Caki2 (cell line): Measurements from ENCODE around the gene POU2AF1. TPM values are rescaled to one million over a fixed set of nuclear protein-coding genes. Genes with fewer than 3 reads are reported as not detected.

ENCODE experiments used
- DNase-seq: peaks from one replicate; pipeline ENCODE4 v3.0.0-alpha.2; 2015; ENCODE audit warnings: low read depth
- in situ Hi-C: cut with HindIII; loops from 2 replicates; pipeline ENCODE4 v1.10.0; 2016; ENCODE audit warnings: low sequenced_read_pairs, low pct_unique_long_range_greater_than_20kb, mixed read lengths
- total RNA-seq: library from RNA; depleted of rRNA; stranded (reverse); fragments of >200 nt; shearing (Covaris generic); gene quantifications from 2 replicates; pipeline ENCODE4 v1.2.3, GENCODE V29; 2014; ENCODE audit warnings: low replicate concordance; rRNA removed

POU2AF1 gene
- not detected in 2 replicates for total RNA-seq

DNA sequence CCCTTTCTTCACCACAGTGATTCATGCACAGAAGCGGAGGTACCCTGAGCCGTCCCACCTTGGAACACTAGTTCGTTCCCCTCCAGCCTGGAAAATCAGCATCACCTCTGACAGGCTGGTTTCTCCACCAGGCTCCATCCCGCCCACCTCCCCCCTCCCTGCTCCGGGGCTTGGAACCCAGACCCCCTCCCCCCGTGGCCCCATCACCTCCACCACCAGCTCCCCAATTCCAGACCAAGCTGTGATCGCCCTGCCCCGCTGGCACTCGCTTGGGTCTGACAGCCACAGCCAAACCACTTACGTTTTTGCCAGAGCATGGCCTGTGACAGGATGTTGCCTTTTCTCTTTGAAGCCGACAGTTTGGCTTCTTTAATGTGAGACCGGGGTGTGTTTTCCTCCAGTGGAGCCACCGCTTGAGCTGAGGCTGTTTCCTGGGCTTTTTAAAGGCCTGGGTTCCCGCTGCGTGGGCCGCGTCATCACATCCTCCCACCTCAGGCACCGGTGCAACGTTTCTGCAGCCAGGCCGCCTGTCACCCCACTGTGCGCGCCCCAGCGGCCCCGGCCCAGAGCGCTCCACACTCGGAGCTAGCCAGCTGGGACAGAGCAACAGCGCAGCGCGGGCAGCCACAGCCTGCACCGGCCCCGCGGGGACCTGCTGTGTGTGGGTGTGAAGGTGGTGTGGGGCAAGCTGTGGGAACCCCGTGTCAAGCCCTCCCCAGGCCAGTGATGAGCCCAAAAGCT, at the start of gene POU2AF1:
POU2AF1 (minus strand) TSS at position 415 of the 741 bp plus-strand sequence; CDS start at position 317, 98 bp downstream.
- no peak for DNase-seq
- in situ Hi-C loops, result no loop called here

- no peak for DNase-seq
- in situ Hi-C loops, result no loop called here
Measured at GRCh38 chr11:111428113-111428876, 49.2 kb upstream of the POU2AF1 start.

DNA sequence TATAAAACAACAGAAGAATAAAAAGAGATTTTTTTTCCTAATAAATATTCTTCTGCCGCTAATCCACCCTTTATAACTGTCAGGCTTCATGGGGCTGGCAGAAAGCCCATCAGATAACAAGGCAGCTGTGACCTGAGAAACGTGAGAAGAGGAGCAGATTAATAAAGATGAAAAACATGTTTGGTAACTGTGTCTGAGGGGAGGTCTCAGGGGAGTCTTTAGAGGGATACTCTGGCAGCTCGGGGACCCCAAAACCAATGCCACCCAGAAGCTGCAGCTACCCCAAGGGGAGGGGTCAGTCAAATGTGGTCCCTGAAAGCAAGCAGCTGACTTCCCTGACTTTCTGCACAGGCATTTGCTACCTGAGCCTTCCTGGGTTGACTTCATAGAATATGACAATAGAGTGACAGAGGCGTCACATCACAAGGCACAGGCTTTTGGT, 48.4 kb upstream of the POU2AF1 start:
- DNase-seq, result peak; percentile 25
- in situ Hi-C loops, result no loop called here

GRCh38 chr11:111426617-111427016, 47.5 kb upstream of the POU2AF1 start:
- in situ Hi-C loops, result no loop called here
- DNase-seq, result no peak

- in situ Hi-C loops, result no loop called here
- no peak for DNase-seq
Measured at GRCh38 chr11:111423250-111423615, 44.2 kb upstream of the POU2AF1 start.

GRCh38 chr11:111422494-111423249, 43.6 kb upstream of the POU2AF1 start:
- DNase-seq, result peak; percentile 16
- in situ Hi-C loops, result no loop called here

DNA sequence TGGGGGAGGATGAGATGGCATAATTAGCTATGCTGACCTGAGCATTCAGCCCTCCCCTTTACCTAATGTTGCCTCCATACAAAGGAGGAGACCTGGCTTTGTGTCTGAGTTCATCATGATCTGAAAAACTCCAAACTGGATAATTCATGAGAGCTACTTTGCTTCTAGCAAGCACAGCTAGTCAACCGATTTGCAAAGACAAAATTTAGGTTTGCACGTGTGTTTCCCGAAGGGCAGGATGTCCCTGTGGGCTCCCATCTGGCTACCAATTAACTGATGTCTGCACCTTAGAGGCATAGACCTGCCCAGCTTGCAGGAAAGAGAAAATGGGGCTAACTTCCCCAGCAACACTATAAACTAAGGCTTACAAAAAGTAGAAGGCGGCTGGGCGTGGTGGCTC, 42.2 kb upstream of the POU2AF1 start:
- no peak for DNase-seq
- in situ Hi-C loops, result no loop called here

DNA sequence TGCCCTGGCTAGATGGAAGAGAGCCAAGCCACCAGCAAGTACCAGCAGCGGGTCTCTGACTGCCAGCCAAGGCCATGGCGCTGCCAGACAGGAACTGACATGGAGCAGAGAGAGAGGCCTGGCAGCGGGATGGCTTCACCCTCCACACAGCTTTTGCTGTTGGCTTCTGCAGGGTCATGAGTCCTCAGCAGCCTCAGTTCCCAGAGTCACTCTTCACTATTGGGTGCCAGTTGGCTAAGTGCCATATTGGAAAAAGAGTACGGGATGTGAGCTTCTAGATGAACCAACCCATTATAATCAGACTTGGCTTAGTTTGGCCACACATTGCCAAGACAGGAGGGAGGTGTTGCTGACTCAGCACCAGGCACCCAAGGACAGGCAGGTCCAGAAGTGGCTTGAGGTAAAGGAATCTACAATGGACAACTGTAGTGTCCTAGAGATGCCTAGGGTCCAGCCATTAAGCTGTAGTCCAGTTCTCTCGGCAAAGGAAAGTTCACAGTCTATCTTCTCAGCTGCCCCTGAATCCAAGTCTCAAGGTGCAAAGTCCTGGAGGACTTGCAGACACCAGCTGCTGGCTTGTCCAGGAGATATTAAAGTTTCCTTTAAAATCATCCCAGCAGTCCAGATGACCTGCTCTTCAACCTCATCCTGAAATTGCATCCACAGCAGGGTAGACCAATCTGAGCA, 40.7 kb upstream of the POU2AF1 start:
- DNase-seq, result no peak
- in situ Hi-C loops, result no loop called here

DNA sequence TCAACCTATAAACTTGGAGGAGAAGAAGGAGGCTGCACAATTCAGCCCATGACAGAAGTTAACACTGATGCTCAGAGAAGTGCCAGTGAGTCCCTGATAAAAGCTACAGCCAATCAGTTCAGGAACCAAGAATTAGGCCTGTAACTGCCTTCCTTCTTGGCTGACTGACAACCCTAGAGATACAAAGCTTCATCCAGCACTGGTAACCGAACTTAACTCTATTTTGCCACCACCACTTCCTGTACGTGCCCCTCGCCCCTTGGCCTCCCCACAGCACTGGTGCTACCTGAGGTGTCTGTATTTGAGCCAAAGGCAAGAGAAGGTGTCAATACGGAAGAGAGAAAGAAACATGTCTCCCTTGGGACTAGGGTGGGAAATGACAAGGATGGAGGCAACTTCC, 40.1 kb upstream of the POU2AF1 start:
- in situ Hi-C loops, result no loop called here
- no peak for DNase-seq

DNA sequence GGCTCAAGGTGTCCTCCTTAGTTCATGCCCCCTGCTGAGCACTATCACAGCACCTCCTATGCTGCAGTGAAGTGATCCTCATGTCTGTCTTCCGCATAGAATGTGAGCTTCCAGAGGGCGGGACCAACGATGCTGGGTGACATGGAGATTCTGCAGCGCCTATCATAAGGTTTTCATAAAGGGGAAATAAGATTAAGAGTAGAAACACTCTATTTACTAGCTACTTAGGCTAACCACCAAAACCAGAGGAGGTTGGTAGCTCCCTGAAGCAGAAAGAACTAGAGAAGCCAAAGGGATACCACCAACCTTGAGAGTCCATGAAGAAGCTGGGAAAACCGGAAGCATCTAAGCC, 39.3 kb upstream of the POU2AF1 start:
- in situ Hi-C loops, result no loop called here
- no peak for DNase-seq

DNA sequence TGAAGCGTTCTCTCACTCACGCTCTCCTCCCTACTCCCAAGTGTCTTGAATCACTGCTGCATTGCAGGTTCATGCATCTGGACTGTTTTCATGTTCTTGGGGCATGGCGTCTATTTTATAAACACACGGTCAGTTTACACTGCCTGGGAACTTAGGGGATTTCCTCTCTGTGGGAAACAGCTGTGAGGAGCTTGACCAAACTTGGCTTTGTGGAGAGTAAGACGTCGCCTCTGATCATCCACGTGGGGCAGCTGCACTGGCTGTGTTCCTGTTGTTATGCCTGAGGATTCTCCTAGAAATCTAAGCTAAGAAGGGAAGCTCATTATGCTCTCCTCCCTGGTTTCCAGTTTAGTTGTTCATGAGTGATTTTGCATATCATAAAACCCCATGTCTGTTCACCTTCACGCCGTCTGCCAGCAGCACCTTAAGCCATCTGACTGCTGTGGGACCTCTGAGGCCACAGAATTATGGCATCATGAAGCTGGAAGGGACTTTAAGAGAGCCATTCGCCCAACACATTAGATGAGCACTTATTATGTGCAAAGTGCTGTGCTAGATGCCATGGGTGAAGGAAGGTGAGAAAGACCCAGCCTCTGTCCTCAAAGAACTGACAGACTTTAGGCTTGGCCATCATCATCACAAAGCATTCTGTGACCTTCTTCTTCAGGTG, 38.8 kb upstream of the POU2AF1 start:
- in situ Hi-C loops, result no loop called here
- DNase-seq, result peak; percentile 69

- peak; percentile 59 for DNase-seq
- in situ Hi-C loops, result no loop called here
Measured at GRCh38 chr11:111417011-111417765, 38.1 kb upstream of the POU2AF1 start.

DNA sequence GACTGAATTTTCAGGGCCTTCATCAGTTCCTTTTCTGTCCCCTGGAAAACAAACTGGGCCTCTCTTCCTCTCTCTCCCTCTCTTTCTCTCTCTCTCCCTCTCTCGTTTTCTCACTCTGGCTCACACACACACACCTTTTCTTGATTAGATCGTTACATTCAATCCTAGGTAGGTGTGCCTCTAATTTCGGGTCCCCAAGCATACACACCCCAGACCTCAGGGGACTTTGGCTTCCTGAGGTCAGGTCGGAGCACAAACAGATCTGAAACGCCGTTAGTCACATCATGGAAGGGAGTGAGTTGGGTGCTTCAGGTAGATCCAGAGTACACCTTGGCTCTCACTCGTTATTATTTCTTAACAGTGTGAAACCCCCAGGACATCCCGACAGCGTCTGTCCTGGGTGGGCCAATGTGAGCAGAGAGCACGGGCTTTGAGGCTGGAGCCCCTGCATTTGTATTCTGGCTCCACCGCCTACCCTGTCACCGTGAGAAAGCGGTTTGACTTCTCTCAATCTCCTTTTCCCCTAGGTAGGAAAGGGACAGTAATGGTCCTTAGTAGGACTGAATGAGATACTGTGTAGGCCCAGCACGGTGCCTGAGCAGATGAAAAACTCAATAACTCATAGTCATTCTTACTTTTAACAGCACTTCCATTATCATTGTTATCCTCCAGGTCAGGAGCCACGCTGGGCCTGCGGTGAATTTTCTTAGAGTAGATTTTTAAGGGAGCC, 37.3 kb upstream of the POU2AF1 start:
- no peak for DNase-seq
- in situ Hi-C loops, result no loop called here

DNA sequence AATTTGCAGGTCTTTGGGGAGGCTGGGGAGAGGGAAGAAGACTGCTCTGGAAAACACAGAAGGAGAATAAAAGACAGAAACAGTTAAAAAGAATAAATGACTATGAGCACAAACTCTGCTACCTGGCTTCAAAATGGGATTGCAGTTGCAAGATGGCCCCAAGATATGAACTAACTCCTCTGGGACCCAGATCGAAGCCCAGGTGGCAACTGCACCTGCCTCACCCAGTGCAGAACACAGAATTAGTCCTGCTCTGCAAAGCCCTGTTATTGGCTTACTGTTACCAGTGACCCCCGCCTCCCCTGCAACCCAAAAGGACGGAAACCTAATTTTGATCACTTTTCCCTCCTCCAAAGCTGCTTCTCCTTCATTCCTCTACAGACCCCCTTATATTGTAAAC, 35.9 kb upstream of the POU2AF1 start:
- DNase-seq, result no peak
- in situ Hi-C loops, result no loop called here

GRCh38 chr11:111414267-111414931, 35.3 kb upstream of the POU2AF1 start:
- in situ Hi-C loops, result no loop called here

GRCh38 chr11:111413849-111414248, 34.8 kb upstream of the POU2AF1 start:
- no peak for DNase-seq
- in situ Hi-C loops, result no loop called here

More at GRCh38 chr11:111414267-111414931, 35.3 kb upstream of the POU2AF1 start:
- no peak for DNase-seq
